HG03354 (cell line): ENCODE results near the gene IFT88.
"Not testable (repeated sequence)": the region's sequence is repeated elsewhere in the genome, so short reads cannot be mapped to it uniquely, and the experiment has no call there.

Experiments used
- ATAC-seq: cut with Tn5 transposase; IDR thresholded peaks from one replicate; pipeline ENCODE4 v1.9.1; 2021; ENCODE audit warnings: mild to moderate bottlenecking; ENCODE audit not compliant: unreplicated experiment, poor library complexity, severe bottlenecking

The IFT88 gene

DNA sequence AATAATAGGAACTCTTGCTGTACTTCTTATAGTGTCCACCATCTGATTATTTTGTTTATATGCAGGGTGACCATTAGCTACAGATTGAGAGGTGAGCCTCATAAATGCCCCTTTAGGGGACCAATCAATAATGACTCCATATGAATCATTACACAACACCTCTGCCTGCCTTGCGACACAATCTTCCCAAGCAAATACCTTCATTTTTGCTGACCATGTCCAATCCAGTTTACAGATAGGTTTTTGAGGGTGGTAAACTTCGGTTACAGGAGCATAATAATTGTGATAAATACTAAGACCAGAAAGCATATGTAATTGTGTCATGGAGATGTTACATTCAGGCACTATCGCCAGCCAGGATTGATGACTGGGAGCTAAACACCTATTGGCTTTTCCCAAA lies 112.9 kb downstream of the IFT88 start:
- no peak for ATAC-seq

DNA sequence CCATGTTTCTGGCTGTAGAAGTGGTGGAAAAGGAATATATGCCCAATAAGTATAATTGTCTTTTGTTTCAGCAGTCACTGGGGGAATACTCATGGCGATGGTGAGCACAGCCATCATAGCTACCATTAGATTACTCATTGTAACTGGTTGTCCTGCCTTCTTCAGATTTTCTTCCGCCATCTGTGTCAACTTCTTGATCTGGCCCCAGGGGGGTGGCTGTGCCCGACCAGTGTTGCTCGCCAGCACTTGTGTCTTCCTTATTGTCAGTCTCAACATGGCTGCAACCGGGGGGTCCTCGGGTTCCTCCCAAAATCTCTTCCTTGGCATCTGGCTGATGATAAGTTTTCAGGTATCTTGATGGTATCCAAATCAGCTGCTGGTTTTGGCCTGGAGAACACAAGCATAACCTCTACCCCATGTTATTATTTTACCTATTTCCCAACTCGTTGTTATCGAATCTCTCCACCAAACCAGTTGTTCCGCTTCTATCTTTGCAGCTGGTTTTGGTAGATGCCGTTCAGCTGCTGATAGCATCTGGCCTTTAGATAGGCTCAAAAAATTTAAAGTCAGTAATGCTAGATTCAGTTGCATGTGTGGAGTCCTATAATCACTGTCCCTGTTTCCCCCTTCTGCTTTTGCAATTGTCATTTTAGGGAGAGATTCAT lies 113.6 kb downstream of the IFT88 start:
- ATAC-seq: no peak

DNA sequence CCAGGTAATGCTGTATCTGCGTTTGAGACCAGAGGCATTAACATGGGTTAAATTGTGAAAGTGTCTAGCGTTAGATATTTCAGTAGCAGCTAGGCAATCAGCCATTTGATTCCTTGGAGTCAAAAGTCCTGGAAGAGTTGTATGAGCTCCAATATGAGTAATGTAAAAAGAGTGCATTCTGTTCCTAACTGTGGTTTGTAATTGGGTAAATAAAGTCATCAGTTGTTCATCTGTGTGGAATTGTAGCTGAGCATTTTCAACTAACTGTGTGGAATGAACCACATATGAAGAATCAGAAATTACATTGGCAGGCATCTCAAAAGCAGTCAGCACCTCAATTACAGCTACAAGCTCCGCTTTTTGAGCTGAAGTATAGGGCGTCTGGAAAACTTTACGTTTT lies 114.5 kb downstream of the IFT88 start:
- ATAC-seq: not testable (repeated sequence)

DNA sequence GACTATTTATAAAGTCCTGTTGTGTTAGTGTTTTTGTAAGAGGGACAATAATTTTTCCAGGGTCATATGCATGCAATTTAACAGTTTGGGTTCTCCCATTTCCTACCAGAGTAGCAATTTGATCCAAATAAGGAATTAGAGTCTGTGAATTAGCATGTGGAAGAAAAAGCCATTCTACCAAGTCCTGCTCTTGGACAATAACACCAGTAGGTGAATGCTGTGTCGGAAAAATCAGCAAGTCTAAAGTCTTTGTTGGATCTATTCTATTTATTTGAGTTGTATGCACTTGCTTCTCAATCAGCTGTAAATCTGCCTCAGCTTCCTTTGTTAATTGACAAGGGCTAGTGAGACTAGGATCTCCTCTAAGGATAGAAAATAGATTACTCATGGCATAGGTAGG lies 115.1 kb downstream of the IFT88 start:
- no peak for ATAC-seq

DNA sequence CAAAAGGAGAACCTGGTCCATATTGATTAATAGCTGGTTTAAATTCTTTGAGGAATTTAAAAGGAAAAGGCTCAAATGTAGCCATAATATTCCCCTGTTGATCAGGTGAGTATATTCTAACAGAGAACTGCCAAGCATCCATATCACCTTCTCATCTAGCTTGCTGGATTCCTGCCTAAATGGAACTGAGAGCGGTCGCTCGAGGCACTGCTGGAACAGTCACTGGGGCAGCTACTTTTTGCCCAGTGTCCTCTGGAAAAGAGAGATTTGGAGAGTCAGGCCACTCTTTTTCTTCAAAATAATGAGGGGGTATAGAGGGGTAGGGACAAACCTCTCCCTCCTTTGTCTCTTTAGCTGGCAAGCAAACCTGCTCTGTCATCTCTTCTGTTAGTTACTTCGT lies 117.1 kb downstream of the IFT88 start:
- ATAC-seq: no peak

DNA sequence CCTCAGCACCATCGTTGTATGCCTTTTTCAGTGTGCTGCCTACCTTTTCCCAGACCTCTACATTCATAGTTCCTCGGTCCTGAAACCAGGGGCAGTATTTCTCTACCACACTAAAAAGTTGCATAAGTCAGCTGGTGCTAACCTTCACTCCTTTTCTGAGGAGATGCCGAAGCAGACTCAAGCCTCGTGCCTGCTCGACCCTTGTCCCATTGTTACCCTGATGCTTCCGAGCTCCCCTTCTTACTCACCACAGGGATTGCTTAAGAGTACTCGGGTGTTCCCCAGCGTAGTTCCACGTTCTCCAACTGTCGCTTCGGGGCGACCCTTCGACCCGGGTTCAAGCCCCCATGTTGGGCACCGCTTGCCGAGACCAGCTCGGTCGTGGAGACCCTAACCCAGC lies 117.6 kb downstream of the IFT88 start:
- no peak for ATAC-seq

GRCh38 chr13:20685092-20685491 lies 118.1 kb downstream of the IFT88 start:
- ATAC-seq: no peak

DNA sequence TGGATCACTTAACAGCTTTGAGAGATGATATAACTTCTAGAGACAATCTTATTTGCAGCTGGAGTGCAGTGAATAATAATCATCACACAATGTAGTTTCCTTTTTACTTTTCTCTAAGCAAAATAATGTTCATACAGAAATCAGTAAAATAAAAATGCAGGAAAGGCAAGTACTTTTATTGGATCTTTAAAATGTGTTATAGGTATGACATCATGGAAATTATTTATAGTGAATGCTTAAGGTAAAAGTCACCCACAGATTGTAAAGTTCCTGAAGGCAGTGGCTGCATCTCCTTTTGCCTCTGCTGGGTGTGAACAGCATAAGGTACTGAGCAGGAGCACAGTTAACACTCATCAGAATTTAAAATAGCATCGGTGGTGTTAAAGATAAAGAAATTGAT lies 119.2 kb downstream of the IFT88 start:
- no peak for ATAC-seq

DNA sequence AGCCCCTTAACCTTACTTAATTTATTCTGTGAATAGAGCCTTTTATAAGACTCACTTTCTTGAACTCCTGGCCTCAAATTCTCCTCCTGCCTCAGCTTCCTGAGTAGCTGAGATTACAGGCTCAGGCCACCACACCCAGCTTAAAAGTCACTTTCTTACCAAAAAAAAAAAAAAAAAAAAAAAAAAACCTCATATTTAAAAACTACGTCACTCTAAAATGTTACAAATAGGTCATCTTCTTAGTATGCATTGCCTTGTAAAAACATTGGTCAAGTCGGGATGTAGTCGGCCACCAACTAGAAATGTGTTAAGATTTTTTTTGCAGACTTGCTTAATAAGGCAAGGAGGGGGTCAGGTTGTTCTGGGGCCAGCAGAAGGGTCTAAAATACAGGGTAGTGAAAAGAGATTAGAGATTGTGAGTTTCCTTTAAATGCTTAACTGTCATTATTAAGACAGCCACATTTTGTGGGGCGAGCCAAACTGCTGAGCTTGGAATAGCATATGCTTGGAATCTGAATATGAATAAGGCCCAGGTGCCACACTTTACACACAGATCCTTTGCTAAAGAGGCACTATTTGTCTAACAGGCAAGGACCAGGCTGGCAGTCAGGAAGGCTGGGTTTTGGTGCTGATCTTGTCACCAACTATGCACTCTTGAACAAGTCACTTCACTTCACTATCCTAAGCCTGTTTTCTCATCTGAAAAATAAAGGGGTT lies 120.1 kb downstream of the IFT88 start:
- no peak for ATAC-seq

GRCh38 chr13:20689291-20689690 lies 122.3 kb downstream of the IFT88 start:
- no peak for ATAC-seq

- ATAC-seq: no peak
These were observed 124.7 kb downstream of the IFT88 start for GRCh38 chr13:20691616-20692015.

DNA sequence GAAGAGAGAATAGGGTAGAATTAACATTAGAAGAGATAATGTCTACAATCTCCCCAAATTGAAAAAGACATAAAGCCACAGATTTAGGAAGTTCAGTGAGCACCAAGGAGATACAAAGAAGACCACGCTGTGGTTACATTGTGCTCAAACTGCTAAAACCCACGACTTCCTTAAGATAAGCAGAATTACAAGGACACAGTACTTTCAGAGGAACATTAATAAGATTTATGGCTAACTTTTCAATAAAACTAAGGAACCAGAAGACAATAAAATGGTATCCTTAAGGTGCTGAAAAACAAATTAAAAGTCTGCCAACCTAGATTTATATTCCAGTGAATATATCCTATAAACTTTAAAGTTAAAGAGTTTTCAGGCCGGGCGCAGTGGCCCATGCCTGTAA lies 129.1 kb downstream of the IFT88 start:
- no peak for ATAC-seq

GRCh38 chr13:20699715-20700114 lies 132.8 kb downstream of the IFT88 start:
- ATAC-seq: no peak

DNA sequence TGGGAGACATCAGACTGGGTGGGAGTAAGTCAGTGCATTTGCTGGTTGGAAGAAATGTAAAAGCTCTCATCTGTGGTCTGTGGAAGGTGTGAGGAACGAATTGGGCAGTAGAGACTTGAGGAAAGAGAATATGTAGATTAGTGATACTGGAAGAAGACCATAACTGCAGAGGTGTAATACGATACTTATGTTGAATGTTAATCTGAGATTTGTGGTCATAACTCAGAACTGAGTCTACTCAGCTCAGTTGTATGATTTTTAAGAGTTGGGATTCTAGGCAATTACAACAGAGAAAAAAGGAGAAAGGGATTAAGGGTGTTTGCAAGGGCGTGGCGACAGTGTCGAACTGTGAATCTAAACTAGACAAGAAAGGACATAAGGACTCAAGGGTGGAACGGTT lies 133.3 kb downstream of the IFT88 start:
- ATAC-seq: no peak

- ATAC-seq: no peak
These were observed 134.5 kb downstream of the IFT88 start for GRCh38 chr13:20701461-20701860.

DNA sequence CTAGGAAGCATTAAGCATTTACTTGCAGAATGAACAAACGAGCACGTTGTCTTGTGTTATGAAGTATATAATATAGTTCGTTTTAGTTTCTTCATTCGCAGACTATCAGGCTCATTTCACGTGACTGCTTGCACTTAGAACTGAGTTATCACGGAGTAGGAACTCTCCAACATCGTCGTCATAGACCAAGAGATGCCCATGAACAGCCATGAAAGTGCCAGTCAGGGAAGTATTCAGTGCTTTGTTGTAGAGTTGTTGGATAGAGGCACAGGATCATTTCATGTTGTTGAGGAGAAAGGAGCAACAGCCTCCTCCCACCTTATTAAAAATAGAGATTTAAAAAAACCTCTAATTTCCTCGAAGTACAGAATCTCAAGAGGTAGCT lies 135.6 kb downstream of the IFT88 start:
- no peak for ATAC-seq

GRCh38 chr13:20702915-20703779 lies 136.2 kb downstream of the IFT88 start, which contains the start of gene IL17D:
Gene IL17D (plus strand): TSS chr13:20703699. CDS start chr13:20704002, 303 bp downstream.
- peak; percentile 46 for ATAC-seq

DNA sequence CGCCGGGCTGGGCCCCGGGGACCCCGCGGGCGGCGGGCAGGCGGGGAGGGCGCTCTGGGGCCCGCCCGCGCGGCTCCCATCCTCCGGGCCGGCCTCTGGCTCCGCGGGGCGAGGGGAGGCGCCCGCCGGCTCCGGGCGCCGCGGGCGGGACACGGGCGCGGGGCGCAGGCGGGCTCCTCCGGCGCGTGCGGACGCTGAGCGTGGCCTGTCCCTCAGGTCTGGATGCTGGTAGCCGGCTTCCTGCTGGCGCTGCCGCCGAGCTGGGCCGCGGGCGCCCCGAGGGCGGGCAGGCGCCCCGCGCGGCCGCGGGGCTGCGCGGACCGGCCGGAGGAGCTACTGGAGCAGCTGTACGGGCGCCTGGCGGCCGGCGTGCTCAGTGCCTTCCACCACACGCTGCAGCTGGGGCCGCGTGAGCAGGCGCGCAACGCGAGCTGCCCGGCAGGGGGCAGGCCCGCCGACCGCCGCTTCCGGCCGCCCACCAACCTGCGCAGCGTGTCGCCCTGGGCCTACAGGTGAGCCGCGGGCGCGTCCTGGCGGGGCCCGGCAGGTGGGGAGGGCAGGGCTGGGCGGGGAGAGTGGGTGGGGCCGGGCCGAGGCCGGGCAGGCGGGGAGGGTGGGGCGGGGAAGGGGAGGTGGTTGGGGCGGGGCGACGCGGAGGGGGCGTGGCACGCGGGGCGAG lies 137.0 kb downstream of the IFT88 start:
- peak; percentile 95 for ATAC-seq

DNA sequence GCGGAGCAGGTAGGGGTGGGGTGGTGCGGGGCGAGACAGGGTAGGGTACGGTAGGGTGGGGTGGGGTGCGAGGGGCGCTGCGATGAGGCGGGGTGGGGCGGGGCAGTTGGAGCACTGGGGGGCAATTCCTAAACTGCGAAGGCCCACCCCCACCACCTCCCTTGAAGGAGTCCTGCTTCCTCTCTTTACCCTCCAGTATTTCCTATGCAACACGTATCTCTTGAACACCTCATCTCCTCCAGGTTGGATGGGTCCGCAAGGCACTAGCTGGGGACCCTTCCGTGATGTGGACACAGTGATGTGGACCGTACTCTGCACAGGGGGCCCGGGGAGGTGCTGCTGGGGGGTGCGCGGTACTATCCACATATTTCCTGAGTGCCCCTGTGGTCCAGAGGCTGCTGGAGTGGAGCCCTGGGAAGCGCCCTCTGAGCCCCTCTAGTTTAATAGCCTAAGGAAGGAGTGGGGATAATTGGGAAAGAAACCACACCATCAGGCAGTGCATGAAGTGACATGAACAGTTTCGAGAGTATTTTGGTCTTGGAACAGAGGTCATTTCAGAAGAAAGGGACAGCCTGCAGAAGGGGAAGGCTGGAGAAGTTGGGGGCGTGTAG lies 137.6 kb downstream of the IFT88 start:
- no peak for ATAC-seq

DNA sequence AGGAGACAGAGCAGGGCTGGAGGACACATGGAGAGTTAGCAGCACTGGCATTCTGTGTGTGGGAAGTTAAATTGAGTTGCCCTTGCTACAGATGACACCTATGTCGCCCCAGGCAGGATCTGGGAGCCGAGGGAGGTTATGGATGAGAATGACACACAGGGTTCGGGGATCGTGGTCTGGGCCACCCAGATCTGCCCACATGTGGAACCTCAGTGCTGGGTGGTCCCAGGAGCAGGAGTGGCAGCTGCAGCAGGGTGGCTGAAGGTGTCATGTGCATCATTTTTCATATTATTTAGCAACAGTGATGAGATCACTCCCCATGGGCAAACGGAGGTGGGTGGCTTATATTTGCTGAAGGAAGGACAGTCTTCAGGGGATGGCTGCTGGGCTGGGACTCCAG lies 139.7 kb downstream of the IFT88 start:
- ATAC-seq: no peak
